Thoracic aorta (tissue), 2 donors: Measurements from ENCODE around the gene GPR151. TPM values are rescaled to one million over a fixed set of nuclear protein-coding genes. Genes with fewer than 3 reads are reported as not detected.

Source experiments
- ATAC-seq: fragments of 150-250 bp; one replicate; pipeline ENCODE4 v1.8.0; 2017; ENCODE audit warnings: low read depth; ENCODE audit not compliant: insufficient number of reproducible peaks, low FRiP score
- DNase-seq: peaks from one replicate; pipeline ENCODE4 v3.0.0-alpha.2; 2020; ENCODE audit warnings: low spot score
- H3K27ac ChIP-seq, 2 donors: fragments of 200-600 bp; sonication (generic); 1 replicate in 1 of 2; 2 replicates in 1 of 2; pipeline ENCODE4 v1.5.1; 2016; ENCODE audit warnings: mild to moderate bottlenecking in 2 of 2, moderate library complexity in 2 of 2
- H3K27me3 ChIP-seq: fragments of 200-600 bp; sonication (generic); replicated peaks from 2 replicates; pipeline ENCODE4 v1.6.0; 2016; ENCODE audit warnings: mild to moderate bottlenecking; ENCODE audit not compliant: insufficient read depth
- H3K36me3 ChIP-seq: fragments of 200-600 bp; sonication (generic); one replicate; pipeline ENCODE4 v1.5.1; 2016
- H3K4me1 ChIP-seq, 2 donors: fragments of 200-600 bp; sonication (generic); 1 replicate in 1 of 2; 2 replicates in 1 of 2; pipeline versions ENCODE4 v1.5.1 to v1.6.0; 2016; ENCODE audit warnings: low read depth in 2 of 2, mild to moderate bottlenecking in 1 of 2; ENCODE audit not compliant: control insufficient read depth in 1 of 2
- H3K4me3 ChIP-seq: fragments of 200-600 bp; sonication (generic); 2 replicates; pipeline ENCODE4 v1.5.1; 2016; ENCODE audit warnings: mild to moderate bottlenecking
- H3K9me3 ChIP-seq: fragments of 200-600 bp; sonication (generic); 2 replicates; pipeline ENCODE4 v1.5.1; 2016
- total RNA-seq, 2 donors: library from RNA; depleted of rRNA; stranded (reverse); fragments of >200 nt; gene quantifications; one replicate each; pipeline versions ENCODE4 v1.1.0 to v1.2.3, GENCODE V29; 2016
- TF ChIP-seq, protein P1 (sequence below): fragments of 200-600 bp; sonication (generic); IDR thresholded peaks from one replicate; pipeline ENCODE4 v1.5.1; 2019; ENCODE audit warnings: antibody characterized with exemption

Gene GPR151
- total RNA-seq, 2 donors from 2014 or later: not detected

- Histone ChIP-seq H3K4me1 (no peaks in the 10 kb centered on the region), H3K27ac (no peak overlapping the region), H3K36me3 (peaks cover 28% of the 10 kb centered on the region), H3K9me3 (no peaks in the 10 kb centered on the region), H3K27me3 (no peaks in the 10 kb centered on the region), H3K4me3 (no peak overlapping the region)
- TF ChIP-seq, protein P1, sequence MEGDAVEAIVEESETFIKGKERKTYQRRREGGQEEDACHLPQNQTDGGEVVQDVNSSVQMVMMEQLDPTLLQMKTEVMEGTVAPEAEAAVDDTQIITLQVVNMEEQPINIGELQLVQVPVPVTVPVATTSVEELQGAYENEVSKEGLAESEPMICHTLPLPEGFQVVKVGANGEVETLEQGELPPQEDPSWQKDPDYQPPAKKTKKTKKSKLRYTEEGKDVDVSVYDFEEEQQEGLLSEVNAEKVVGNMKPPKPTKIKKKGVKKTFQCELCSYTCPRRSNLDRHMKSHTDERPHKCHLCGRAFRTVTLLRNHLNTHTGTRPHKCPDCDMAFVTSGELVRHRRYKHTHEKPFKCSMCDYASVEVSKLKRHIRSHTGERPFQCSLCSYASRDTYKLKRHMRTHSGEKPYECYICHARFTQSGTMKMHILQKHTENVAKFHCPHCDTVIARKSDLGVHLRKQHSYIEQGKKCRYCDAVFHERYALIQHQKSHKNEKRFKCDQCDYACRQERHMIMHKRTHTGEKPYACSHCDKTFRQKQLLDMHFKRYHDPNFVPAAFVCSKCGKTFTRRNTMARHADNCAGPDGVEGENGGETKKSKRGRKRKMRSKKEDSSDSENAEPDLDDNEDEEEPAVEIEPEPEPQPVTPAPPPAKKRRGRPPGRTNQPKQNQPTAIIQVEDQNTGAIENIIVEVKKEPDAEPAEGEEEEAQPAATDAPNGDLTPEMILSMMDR: no peak
- DNase-seq (no peak), ATAC-seq (no peak)
These were observed 5.3 kb downstream of the GPR151 start for GRCh38 chr5:146510559-146511125.

DNA sequence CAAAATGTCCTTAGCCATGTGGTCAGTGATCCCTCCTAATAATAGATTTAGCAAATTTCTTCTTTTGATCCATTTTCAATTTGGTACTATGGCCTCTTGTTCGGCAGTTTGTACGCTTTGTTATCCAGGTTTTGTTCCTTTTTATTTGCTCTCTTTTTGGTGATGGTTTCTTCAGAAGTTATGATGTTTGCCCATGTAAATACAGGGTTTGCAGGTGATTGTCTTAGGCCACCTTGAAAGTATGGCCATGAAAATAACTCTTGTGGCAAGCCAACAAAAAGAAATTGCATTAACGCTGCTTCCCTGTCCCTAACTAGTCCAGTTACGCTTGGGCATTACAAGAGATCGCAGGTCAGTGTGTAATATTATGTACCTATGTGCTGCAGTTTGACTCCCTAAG, 8.6 kb downstream of the GPR151 start:
- H3K4me3 ChIP-seq: no peak overlapping the region
- no peaks in the 10 kb centered on the region for H3K9me3 ChIP-seq
- H3K27me3 ChIP-seq: no peaks in the 10 kb centered on the region
- no peaks in the 10 kb centered on the region for H3K4me1 ChIP-seq
- ATAC-seq (no peak), DNase-seq (no peak)
- H3K27ac ChIP-seq: no peak overlapping the region
- peaks cover 27% of the 10 kb centered on the region for H3K36me3 ChIP-seq
- TF ChIP-seq, protein P1: no peak

DNA sequence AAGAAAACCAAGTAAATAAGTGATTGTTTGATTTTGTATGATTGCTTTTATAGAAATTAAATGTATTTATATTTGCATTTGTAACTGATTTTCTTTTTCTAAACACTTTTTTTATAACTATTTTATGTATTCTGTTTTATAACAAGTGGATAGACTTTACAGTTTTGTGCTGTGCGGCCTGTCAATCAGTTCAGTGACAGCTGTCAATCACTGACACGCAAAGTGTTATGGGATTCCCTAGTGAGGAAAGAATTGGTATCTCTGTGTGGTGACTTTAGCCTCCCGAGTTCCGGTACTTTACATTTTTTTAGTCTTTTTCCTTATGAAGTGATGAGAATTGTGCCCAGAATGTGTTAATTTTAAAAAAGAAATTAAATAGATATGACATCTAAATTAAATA, 16.3 kb downstream of the GPR151 start:
- no peak overlapping the region for H3K4me3 ChIP-seq
- H3K27me3 ChIP-seq: no peaks in the 10 kb centered on the region
- H3K36me3 ChIP-seq: peaks cover 3% of the 10 kb centered on the region
- ATAC-seq (no peak), DNase-seq (no peak)
- no peaks in the 10 kb centered on the region for H3K9me3 ChIP-seq
- H3K27ac ChIP-seq: no peak overlapping the region
- no peaks in the 10 kb centered on the region for H3K4me1 ChIP-seq
- TF ChIP-seq, protein P1: no peak

DNA sequence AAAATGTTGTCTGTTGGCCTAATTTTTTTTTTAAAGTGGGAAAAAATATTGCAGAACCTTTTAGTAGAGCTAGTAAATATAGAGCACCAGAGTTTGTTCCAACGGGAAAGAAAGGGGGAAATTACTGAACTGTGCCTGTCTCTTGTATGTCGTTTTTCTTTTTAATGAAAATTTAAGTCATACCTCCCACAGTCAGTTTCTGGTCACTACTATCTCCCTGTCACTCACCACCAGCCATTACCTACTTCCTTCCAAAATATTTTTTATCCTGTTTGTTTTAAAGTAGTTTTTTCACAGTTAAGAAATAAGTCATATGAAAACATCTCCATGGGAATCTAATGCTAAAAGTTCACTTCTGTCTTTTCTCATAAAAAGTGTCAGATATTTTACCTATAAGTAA, 21.3 kb downstream of the GPR151 start:
- Histone ChIP-seq H3K36me3 (no peaks in the 10 kb centered on the region), H3K4me3 (no peak overlapping the region), H3K27me3 (no peaks in the 10 kb centered on the region), H3K27ac (no peak overlapping the region), H3K9me3 (no peaks in the 10 kb centered on the region), H3K4me1 (peaks cover 8 to 14% of the 10 kb centered on the region in 2 donors)
- DNase-seq (no peak), ATAC-seq (no peak)
- TF ChIP-seq, protein P1: no peak

GRCh38 chr5:146490089-146490843, 25.7 kb downstream of the GPR151 start:
- Histone ChIP-seq H3K4me1 (peaks cover 8 to 21% of the 10 kb centered on the region in 2 donors), H3K4me3 (peak overlapping the region; percentile 22), H3K9me3 (no peaks in the 10 kb centered on the region), H3K27me3 (no peaks in the 10 kb centered on the region), H3K36me3 (peaks cover 2% of the 10 kb centered on the region), H3K27ac (peak overlapping the region; percentile 56 to 58)
- DNase-seq (no peak), ATAC-seq (no peak)
- TF ChIP-seq, protein P1: no peak
